ENCODE data around the gene TRIM21. TPM values are rescaled to one million over a fixed set of nuclear protein-coding genes. Genes with fewer than 3 reads are reported as not detected.
"Not testable (repeated sequence)": the region's sequence is repeated elsewhere in the genome, so short reads cannot be mapped to it uniquely, and the experiment has no call there.

The TRIM21 gene
- polyA plus RNA-seq (2014; cell fraction: cytosol; rRNA removed), result 0.18 and 0.39 TPM in 2 replicates
- polyA plus RNA-seq (2014; cell fraction: nucleus; rRNA removed), result 0.49 and 1.2 TPM in 2 replicates

GRCh38 chr11:4393209-4393857 lies at the start of gene TRIM21:
Gene TRIM21 (minus strand): TSS chr11:4393702. CDS start chr11:4390409, 3,293 bp downstream.
- peak; percentile 15 for DNase-seq (ENCODE audit: low spot score)

- DNase-seq (ENCODE audit: low spot score), result no peak
Measured at GRCh38 chr11:4441515-4441914, 48.0 kb upstream of the TRIM21 start.

GRCh38 chr11:4436411-4436810 lies 42.9 kb upstream of the TRIM21 start:
- DNase-seq (ENCODE audit: low spot score), result no peak

- DNase-seq (ENCODE audit: low spot score), result no peak
Measured at GRCh38 chr11:4433856-4434255, 40.4 kb upstream of the TRIM21 start.

- no peak for DNase-seq (ENCODE audit: low spot score)
Measured at GRCh38 chr11:4430051-4430450, 36.5 kb upstream of the TRIM21 start.

GRCh38 chr11:4418403-4418802 lies 24.9 kb upstream of the TRIM21 start:
- DNase-seq (ENCODE audit: low spot score), result no peak

- DNase-seq (ENCODE audit: low spot score), result no peak
Measured at GRCh38 chr11:4416816-4417215, 23.3 kb upstream of the TRIM21 start.

- DNase-seq (ENCODE audit: low spot score), result no peak
Measured at GRCh38 chr11:4416306-4416705, 22.8 kb upstream of the TRIM21 start.

- not testable (repeated sequence) for DNase-seq (ENCODE audit: low spot score)
Measured at GRCh38 chr11:4406206-4406605, 12.7 kb upstream of the TRIM21 start.

- no peak for DNase-seq (ENCODE audit: low spot score)
Measured at GRCh38 chr11:4393858-4394223, 339 bp upstream of the TRIM21 start.

GRCh38 chr11:4388221-4388620 lies 5.3 kb downstream of the TRIM21 start:
- no peak for DNase-seq (ENCODE audit: low spot score)

- no peak for DNase-seq (ENCODE audit: low spot score)
Measured at GRCh38 chr11:4385978-4386740, 7.3 kb downstream of the TRIM21 start.

- no peak for DNase-seq (ENCODE audit: low spot score)
Measured at GRCh38 chr11:4381901-4382300, 11.6 kb downstream of the TRIM21 start.

GRCh38 chr11:4375431-4376140 lies 17.9 kb downstream of the TRIM21 start:
- DNase-seq (ENCODE audit: low spot score), result no peak

GRCh38 chr11:4370166-4370565 lies 23.3 kb downstream of the TRIM21 start:
- DNase-seq (ENCODE audit: low spot score), result no peak

- no peak for DNase-seq (ENCODE audit: low spot score)
Measured at GRCh38 chr11:4368286-4368685, 25.2 kb downstream of the TRIM21 start, which contains the start of gene OR52B4. Gene OR52B4 (minus strand): TSS chr11:4368386. CDS start chr11:4368295, 91 bp downstream.

- not testable (repeated sequence) for DNase-seq (ENCODE audit: low spot score)
Measured at GRCh38 chr11:4348142-4348541, 45.4 kb downstream of the TRIM21 start.

- not testable (repeated sequence) for DNase-seq (ENCODE audit: low spot score)
Measured at GRCh38 chr11:4345366-4345765, 48.1 kb downstream of the TRIM21 start.
